KBM-7 (cell line): ENCODE data around the gene FGF10.

Source experiments
- DNase-seq: peaks from one replicate; pipeline ENCODE4 v3.0.0-alpha.2; 2015
- in situ Hi-C: fragments of 300-500 bp; cut with MboI; formaldehyde crosslinking; loops from 2 replicates; pipeline ENCODE4 v1.14.3; 2020; ENCODE audit warnings: low sequenced_read_pairs, low pct_unique_long_range_greater_than_20kb, mixed read lengths

The FGF10 gene

GRCh38 chr5:44389090-44389822 is at the start of gene FGF10:
FGF10 (minus strand) TSS chr5:44389420; CDS start chr5:44388682, 738 bp downstream.
- DNase-seq = no peak
- in situ Hi-C loops = no loop called here

- in situ Hi-C loops = no loop called here
- DNase-seq = no peak
These were observed 37.7 kb upstream of the FGF10 start for GRCh38 chr5:44426944-44427343.

- in situ Hi-C loops = no loop called here
These were observed 23.1 kb upstream of the FGF10 start for GRCh38 chr5:44412286-44412685.

GRCh38 chr5:44402084-44402483 is 12.9 kb upstream of the FGF10 start:
- no peak for DNase-seq
- in situ Hi-C loops = no loop called here

More at GRCh38 chr5:44412286-44412685, 23.1 kb upstream of the FGF10 start:
- no peak for DNase-seq

- no peak for DNase-seq
- in situ Hi-C loops = no loop called here
These were observed 12.4 kb upstream of the FGF10 start for GRCh38 chr5:44401611-44402010.

GRCh38 chr5:44398382-44398781 is 9.2 kb upstream of the FGF10 start:
- in situ Hi-C loops = no loop called here

GRCh38 chr5:44396312-44396711 is 7.1 kb upstream of the FGF10 start:
- DNase-seq = no peak
- in situ Hi-C loops = no loop called here

More at GRCh38 chr5:44398382-44398781, 9.2 kb upstream of the FGF10 start:
- DNase-seq = no peak

- in situ Hi-C loops = no loop called here
- no peak for DNase-seq
These were observed 1.1 kb upstream of the FGF10 start for GRCh38 chr5:44390351-44390750.

- in situ Hi-C loops = no loop called here
- DNase-seq = peak; percentile 1
These were observed 563 bp upstream of the FGF10 start for GRCh38 chr5:44389823-44390143.

GRCh38 chr5:44388321-44389089 is 715 bp downstream of the FGF10 start:
- no peak for DNase-seq
- in situ Hi-C loops = no loop called here

- DNase-seq = no peak
These were observed 1.3 kb downstream of the FGF10 start for GRCh38 chr5:44387921-44388320.

GRCh38 chr5:44387406-44387805 is 1.8 kb downstream of the FGF10 start:
- in situ Hi-C loops = no loop called here

More at GRCh38 chr5:44387921-44388320, 1.3 kb downstream of the FGF10 start:
- in situ Hi-C loops = no loop called here

GRCh38 chr5:44385291-44385900 is 3.8 kb downstream of the FGF10 start:
- in situ Hi-C loops = no loop called here
- DNase-seq = peak; percentile 34

More at GRCh38 chr5:44387406-44387805, 1.8 kb downstream of the FGF10 start:
- DNase-seq = no peak

- DNase-seq = no peak
- in situ Hi-C loops = no loop called here
These were observed 4.4 kb downstream of the FGF10 start for GRCh38 chr5:44384816-44385215.

GRCh38 chr5:44382894-44383293 is 6.3 kb downstream of the FGF10 start:
- in situ Hi-C loops = no loop called here
- no peak for DNase-seq

GRCh38 chr5:44377057-44377456 is 12.2 kb downstream of the FGF10 start:
- in situ Hi-C loops = no loop called here
- no peak for DNase-seq

GRCh38 chr5:44372028-44372427 is 17.2 kb downstream of the FGF10 start:
- in situ Hi-C loops = no loop called here
- DNase-seq = no peak

- in situ Hi-C loops = no loop called here
- DNase-seq = no peak
These were observed 22.0 kb downstream of the FGF10 start for GRCh38 chr5:44367203-44367602.

GRCh38 chr5:44365345-44365744 is 23.9 kb downstream of the FGF10 start:
- in situ Hi-C loops = no loop called here
- DNase-seq = no peak

- no peak for DNase-seq
- in situ Hi-C loops = no loop called here
These were observed 25.1 kb downstream of the FGF10 start for GRCh38 chr5:44364097-44364496.
